ENCODE data around the gene CEP41.

Gene CEP41

DNA sequence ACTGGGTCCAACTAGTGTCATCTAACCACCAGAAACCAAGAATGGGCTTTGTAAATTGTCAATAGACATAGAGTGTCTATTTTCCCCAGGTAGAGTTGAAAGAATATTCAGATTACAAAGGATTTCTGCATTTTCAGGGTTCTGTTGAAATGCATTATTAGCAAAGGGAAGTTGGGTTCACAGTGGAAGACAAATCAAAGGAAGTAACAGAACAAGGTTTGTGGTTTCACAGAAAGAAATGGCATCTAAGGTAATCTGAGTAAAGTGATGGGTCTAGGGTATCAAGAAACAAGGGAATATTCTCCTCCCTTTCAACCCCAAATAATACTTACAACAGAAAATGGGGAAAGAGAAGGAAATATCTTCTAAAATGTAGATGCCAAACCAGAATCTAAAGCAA is 25.8 kb downstream of the CEP41 start:
- DNase-seq: no peak

DNA sequence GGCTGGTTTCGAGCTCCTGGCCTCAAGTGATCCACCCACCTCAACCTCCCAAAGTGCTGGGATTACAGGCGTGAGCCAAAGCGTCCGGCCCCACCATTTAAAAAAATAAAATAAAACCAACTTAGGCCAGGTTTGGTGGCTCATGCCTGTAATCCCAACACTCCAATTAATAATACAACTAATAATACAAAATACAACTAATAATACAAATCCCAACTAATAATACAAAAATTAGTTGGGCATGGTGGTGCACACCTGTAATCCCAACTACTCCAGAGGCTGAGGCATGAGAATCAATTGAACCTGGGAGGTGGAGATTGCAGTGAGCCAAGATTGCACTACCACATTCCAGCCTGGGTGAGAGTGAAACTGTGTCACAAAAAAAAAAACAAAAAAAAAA is 27.6 kb downstream of the CEP41 start:
- no peak for DNase-seq

DNA sequence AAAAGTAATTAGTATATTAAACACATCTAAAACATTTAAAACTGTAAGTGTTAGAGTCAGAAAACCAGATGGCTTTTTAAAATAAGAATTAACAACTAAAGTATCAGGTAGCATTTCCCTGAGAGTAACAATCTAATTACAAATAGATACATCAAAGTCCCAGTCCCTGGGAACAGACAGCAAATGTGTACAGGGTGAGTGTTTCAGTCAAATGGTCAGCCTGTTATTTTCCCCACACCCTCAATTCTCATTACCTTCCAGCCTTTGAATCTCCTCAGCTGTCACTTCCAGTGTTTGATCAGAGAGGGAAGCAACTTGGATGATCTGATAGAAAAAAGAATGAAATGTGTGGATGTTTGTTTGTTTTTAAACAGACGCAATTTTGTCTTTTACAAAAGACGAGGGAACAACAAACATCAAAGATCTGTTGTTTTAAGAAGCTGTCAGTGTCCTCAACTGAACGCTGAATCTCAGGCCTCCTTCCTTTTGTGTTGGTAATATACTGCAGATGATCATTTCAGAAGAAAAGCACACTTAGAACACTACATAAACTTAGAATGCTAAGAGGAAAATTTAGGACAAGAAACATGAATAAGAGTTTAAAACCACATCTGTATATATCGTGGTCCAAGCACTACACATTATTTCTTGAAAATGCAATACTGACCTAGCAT is 29.8 kb downstream of the CEP41 start:
- no peak for DNase-seq

DNA sequence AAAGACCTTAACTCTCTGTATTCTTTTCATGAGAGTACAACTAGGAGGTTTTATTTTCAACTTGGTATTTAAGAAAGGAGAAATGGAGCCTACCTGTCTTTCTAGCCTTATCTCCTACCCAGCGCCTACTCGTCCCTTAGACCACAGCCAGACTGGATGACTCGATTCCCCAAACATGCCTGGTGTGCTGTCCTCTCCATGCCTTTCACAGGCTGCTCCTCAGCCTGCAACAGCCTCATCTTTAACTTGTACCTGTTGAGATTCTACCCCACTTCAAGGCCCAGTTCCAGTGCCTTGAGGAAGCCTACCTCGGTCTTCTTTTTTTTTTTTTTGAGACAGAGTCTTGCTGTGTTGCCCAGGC is 31.1 kb downstream of the CEP41 start:
- no peak for DNase-seq

GRCh38 chr7:130409067-130409711 is 31.6 kb downstream of the CEP41 start:
- no peak for DNase-seq

DNA sequence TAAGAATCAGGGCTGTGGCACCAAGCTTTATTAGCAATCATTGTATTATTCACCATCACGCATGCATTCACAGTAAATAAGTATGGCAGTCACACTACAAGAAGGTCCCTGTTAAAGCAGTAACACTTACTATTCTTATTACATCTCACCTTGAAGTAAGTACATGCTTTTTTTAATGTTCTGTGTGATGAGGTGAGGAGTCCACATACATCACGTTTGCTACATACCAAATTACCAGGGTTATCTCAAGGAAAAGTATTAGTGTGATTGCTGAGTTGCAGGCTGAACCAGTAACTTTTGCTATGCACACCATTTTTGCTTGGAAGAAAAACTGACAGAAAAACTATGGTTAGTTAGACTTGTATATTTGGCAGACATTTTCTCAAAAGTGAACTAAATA is 35.8 kb downstream of the CEP41 start:
- no peak for DNase-seq

- DNase-seq: no peak
These were observed 39.2 kb downstream of the CEP41 start for GRCh38 chr7:130401578-130401977.

- DNase-seq: no peak
These were observed 39.7 kb downstream of the CEP41 start for GRCh38 chr7:130401101-130401500.

GRCh38 chr7:130400120-130400572 is 40.7 kb downstream of the CEP41 start:
- DNase-seq: no peak

DNA sequence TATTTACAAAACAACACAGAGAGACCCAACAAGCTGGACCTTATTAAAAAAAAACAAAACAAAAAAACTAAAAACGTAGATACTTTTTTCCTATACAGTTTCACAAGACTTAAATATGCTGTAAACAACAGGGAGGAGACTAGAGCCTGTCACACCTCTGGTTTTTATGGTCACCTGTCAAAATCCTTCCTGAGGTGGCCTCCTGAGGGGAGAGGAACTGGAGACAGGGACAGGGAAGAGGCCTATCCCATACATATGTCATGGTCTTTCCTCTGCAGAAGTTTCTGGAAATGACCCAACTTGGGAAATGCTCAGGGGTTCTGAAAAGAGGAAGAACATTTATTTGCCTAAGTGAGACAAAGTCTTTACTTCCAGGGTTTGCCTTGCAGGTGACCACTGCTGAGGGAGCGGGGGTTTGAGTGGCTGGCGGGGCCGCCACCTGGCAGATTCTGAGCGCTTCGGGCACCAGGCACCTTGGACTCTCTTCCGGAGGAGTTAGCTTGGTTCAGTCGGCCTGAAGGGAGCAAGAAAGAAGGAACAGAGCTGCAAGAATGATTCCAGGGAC is 42.2 kb downstream of the CEP41 start:
- no peak for DNase-seq

DNA sequence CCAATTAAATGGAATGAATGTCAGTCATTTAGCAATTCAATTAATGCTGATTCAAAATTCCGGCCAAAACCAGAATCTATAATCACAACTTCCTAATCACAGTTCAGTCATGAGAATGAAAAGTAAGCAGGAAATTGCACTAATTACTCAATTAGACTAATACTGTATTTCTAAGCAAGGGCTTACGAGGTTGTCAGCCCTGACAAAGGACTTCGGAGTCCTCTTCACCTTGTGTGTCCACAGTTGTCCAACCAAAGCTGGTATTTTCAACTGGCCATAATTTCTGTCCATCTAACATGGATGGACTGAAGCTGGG is 43.1 kb downstream of the CEP41 start:
- peak; percentile 98 for DNase-seq

DNA sequence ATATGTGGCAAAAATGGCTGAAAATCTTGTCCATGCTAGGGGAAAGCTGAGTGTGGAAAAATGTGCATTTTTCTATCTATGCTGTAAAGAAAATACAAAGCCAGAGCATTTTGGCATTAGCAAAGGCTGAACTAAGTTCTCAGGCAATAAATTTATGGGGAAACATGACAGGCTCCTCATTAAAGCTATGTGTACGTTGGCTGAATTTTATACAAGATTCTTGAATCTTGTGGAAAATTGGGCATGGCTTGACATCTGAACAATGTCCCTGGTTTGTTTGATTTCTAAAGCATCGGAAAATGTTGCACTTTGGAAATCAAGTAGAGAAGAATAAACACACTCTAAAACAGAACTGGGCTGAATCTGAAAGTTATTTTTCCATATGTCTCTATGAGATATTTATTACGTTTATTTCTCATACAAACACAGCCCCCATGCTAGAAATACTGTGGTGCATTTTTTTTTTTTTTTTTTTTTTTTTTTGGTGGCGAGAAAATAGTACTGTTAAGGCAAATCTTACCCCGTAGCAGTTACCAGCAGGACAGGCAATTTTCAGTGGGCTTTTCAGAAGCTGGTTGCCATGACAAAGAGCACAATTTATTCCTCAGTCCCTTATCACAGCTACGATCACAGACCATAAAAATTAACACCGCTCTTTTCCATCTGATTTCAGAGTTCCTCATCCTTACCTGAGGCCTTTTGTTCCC is 43.6 kb downstream of the CEP41 start:
- DNase-seq: peak; percentile 98

GRCh38 chr7:130396109-130396508 is 44.7 kb downstream of the CEP41 start:
- no peak for DNase-seq

GRCh38 chr7:130395421-130395820 is 45.4 kb downstream of the CEP41 start:
- no peak for DNase-seq

DNA sequence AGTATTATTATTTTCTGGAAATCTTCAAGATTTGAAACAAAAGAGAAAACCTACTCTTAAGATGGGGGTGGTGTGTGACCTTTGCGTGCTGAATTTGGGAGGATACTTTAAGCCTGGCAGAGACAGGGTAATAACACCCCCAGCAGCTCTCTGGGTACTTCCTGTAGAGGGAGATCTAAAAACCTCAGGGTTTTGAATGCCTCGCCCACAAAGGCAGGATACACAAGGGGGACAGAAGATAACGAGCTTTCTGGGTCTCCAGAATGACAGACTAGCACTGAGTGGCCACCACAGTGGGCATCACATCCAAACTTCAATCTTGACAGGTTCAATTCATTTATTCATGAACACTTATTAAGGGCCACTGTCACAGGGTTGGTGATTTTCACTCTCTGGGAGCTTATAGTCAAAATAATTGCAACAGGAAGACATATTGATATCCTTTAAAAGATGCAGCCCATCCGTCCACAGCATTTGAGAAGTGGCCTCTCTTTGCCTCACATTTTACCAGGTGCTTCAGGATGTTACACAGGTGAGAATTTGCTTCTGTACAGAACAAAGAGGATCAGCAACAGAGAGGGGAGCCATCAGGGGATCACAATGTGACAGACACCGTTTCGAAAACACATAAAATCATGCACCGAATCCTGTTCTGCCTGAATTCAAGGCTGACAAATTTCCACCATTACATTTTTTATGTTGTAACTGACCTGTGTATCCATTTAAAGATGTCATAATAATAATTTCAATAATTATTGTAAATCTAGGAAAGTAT is 46.2 kb downstream of the CEP41 start:
- no peak for DNase-seq

DNA sequence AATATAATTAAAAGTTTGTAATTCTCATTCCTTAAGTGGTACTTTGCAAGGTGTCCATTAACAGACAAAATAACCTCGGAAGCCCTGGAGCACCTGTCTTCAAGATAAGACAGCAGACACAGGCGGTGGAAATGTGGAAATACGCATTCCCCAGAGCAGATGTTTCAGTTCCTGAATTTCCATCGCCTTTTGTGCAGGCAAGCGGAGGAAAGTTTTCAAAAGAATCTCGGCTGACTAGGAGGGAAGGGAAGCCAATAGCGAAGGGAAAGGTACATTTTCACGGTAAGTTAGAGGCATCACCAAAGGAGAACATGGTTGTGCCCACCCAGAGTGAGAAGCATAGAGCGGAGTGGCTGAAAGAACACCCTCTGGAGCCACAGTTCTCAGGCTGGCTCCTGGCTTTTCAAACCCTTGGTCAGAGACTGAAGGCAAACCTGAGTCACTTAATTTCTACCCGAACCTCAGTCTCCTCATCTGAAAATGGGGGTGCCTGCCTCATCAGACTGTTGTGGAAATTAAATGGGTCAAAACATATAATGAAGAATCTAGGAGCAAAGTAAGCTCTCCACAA is 46.9 kb downstream of the CEP41 start:
- no peak for DNase-seq

- no peak for DNase-seq
These were observed 47.7 kb downstream of the CEP41 start for GRCh38 chr7:130393101-130393561.

GRCh38 chr7:130390486-130390885 is 50.3 kb downstream of the CEP41 start:
- no peak for DNase-seq

DNA sequence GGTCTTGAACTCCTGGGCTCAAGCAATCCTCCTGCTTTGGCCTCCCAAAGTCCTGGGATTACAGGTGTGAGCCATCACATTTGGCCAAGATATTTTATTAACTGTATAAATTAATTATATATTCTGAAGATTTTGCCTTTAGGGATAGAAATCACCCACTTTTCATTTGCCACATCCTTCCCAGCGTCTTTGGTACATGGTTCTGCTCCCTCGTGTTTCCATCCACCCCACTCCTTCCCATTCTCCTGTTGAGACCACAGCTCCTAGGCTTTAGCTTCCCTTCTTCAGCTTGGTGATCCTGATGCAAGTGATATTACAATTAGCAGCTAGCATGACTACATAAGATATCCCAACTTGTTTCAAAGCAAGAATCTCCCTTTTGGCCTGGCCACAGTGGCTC is 52.1 kb downstream of the CEP41 start:
- no peak for DNase-seq

- peak; percentile 11 for DNase-seq
These were observed 53.0 kb downstream of the CEP41 start for GRCh38 chr7:130387628-130388403.

GRCh38 chr7:130387306-130387627 is 53.5 kb downstream of the CEP41 start:
- no peak for DNase-seq

- no peak for DNase-seq
These were observed 53.9 kb downstream of the CEP41 start for GRCh38 chr7:130386876-130387275.

Measured in NCI-H146 (cell line).